ENCODE measurements around the gene SCYL3.

The SCYL3 gene

DNA sequence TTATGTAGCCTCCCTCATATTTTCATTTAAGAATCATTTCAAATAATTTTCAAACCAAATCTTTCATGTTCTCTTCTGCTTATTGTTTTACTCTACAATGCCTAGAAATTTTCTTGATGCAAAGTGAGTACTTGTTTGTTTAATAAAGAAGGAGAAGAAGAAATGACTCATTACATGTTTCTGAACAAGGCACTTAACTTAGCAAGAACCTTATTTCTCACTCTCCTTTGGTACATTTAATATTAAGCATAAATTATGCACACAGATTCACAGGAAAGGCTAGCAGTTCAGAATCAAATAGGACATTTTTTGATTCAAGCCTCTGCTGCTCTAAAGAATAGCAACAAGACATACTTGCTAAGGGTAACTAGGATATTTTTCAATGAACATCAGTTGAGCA lies 9.1 kb downstream of the SCYL3 start:
- DNase-seq (ENCODE audit: low read depth, low spot score), result no peak
- in situ Hi-C loops (cut with HindIII; ENCODE audit: low sequenced_read_pairs), result no loop called here
- no peak overlapping the region for H3K4me3 ChIP-seq (ENCODE audit: low read depth, low read length)
- no peak for TF ChIP-seq CTCF (IDR thresholded peaks at IDR 0.05; ENCODE audit: low read depth, low read length)

DNA sequence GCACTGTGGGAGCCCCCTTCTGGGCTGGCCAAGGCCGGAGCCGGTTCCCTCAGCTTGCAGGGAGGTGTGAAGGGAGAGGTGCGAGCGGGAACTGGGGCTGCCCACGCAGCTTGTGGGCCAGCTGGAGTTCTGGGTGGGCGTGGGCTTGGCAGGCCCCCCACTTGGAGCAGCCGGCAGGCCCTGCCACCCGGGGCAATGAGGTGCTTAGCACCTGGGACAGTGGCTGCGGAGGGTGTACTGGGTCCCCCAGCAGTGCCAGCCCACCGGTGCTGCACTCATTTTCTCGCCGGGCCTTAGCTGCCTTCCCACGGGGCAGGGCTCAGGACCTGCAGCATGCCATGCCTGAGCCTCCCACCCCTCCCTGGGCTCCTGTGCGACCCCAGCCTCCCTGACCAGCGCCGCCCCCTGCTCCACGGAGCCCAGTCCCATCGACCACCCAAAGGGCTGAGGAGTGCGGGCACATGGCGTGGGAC lies 11.6 kb downstream of the SCYL3 start:
- no peak for DNase-seq (ENCODE audit: low read depth, low spot score)
- no peak for TF ChIP-seq CTCF (IDR thresholded peaks at IDR 0.05; ENCODE audit: low read depth, low read length)
- in situ Hi-C loops (cut with HindIII; ENCODE audit: low sequenced_read_pairs), result no loop called here
- H3K4me3 ChIP-seq (ENCODE audit: low read depth, low read length), result no peak overlapping the region

DNA sequence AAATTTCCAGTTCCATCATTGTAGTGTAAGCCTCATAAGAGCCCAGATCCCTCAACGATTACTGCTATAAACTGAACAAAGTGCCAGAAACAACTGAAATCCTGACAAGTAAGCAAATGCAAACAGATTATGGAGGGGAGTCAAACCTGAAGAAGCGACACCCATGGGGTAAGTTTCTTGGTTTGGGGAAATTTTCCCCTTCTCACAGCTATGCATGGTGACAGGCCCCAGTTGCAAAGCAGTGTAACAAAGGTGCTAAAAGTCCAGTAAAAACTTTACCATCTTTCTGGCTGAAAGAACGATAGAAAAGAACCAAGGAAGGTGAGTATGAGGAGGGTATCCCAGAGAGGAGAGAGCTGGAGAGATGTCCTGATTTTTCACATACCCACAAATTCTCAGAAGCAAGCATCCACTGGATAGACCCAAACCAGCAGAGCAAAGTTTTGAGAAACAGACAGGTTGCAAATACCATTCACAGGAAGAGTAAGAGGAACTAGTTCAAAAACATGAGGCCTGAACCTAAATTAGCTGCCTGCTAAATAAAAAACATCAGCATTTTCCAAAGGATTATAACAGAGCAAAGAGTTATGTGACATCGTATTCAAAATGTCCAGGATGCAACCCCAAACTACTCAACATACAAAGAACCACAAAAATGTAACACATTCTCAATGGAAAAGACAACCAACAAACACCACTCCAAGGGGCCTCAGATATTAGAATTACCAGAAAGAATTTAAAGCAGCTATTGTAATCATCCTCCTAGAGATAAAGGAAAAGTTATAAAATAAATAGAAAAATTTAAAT lies 14.5 kb downstream of the SCYL3 start:
- in situ Hi-C loops (cut with HindIII; ENCODE audit: low sequenced_read_pairs), result no loop called here
- H3K4me3 ChIP-seq (ENCODE audit: low read depth, low read length), result no peak overlapping the region
- no peak for DNase-seq (ENCODE audit: low read depth, low spot score)
- TF ChIP-seq CTCF (IDR thresholded peaks at IDR 0.05; ENCODE audit: low read depth, low read length), result no peak

GRCh38 chr1:169878498-169878897 lies 15.2 kb downstream of the SCYL3 start:
- in situ Hi-C loops (cut with HindIII; ENCODE audit: low sequenced_read_pairs), result no loop called here

DNA sequence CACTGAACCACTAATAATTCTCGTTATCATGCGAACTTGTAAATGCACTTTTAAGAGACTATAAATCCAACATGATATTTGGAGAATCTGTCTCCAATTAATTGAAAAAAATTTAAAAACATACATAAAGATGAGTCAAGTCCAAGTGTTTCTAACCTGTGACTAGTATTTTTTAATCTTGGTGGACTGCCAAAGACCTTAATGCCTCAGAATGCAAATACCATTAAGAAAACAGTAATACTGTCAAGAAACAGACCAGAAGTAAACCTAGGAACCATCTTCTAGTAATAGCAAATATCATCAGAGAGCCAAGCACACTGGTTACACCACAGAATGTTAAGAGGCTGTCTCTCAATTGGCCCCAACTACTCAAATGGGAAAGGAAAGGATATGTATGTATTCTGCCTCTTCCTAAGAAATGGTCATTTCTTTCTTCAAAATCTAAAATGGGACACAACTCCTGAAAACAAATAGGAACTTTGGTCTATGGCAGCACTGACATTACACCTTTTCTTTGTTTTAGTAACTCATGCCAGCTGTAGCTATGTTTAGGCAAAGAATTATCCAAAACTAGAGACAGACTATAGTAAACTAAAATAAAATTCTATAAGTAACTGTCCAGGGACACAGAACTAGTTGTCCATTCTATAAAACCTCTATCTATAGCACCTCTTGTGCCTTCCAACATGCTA lies 15.8 kb downstream of the SCYL3 start:
- in situ Hi-C loops (cut with HindIII; ENCODE audit: low sequenced_read_pairs), result no loop called here
- no peak overlapping the region for H3K4me3 ChIP-seq (ENCODE audit: low read depth, low read length)
- TF ChIP-seq CTCF (IDR thresholded peaks at IDR 0.05; ENCODE audit: low read depth, low read length), result no peak
- DNase-seq (ENCODE audit: low read depth, low spot score), result peak; percentile 24

More at GRCh38 chr1:169878498-169878897, 15.2 kb downstream of the SCYL3 start:
- no peak for DNase-seq (ENCODE audit: low read depth, low spot score)
- no peak overlapping the region for H3K4me3 ChIP-seq (ENCODE audit: low read depth, low read length)
- TF ChIP-seq CTCF (IDR thresholded peaks at IDR 0.05; ENCODE audit: low read depth, low read length), result no peak

GRCh38 chr1:169874229-169874628 lies 19.5 kb downstream of the SCYL3 start:
- DNase-seq (ENCODE audit: low read depth, low spot score), result peak; percentile 65
- no peak overlapping the region for H3K4me3 ChIP-seq (ENCODE audit: low read depth, low read length)
- in situ Hi-C loops (cut with HindIII; ENCODE audit: low sequenced_read_pairs), result no loop called here
- no peak for TF ChIP-seq CTCF (IDR thresholded peaks at IDR 0.05; ENCODE audit: low read depth, low read length)

Measured in astrocyte of the spinal cord (primary cell).